Measurements from ENCODE around the gene PLEKHH1. TPM values are rescaled to one million over a fixed set of nuclear protein-coding genes. Genes with fewer than 3 reads are reported as not detected.

The PLEKHH1 gene
- total and polyA plus RNA-seq, 2 donors (not counting 1 experiment from before 2014, with no cell fraction given), result 0.10 to 0.33 TPM

GRCh38 chr14:67497216-67497615 lies 35.9 kb upstream of the PLEKHH1 start:
- Histone ChIP-seq H3K4me3 (replicated peaks in 1 of 4; ENCODE audit: control extremely low read depth in 1 of 4, insufficient read depth in 1 of 4, low read depth in 3 of 4, low read length in 4 of 4) (no peak overlapping the region), H2AFZ (ENCODE audit: low read length) (no peak overlapping the region), H3K36me3 (ENCODE audit: control insufficient read depth, insufficient read depth, low read length) (no peaks in the 10 kb centered on the region), H3K4me1 (ENCODE audit: control insufficient read depth, extremely low read depth, insufficient read depth, low read length) (no peaks in the 10 kb centered on the region), H3K79me2 (ENCODE audit: control insufficient read depth, insufficient read depth, low read length) (no peaks in the 10 kb centered on the region), H3K9ac (ENCODE audit: insufficient read depth, low read length) (no peak overlapping the region), H4K20me1 (ENCODE audit: control insufficient read depth, extremely low read depth, insufficient read depth, low read length) (no peaks in the 10 kb centered on the region), H3K9me3 (ENCODE audit: control insufficient read depth, insufficient read depth, low read depth, low read length) (no peaks in the 10 kb centered on the region), H3K27ac (ENCODE audit: insufficient read depth, low read length) (no peak overlapping the region), H3K4me2 (ENCODE audit: extremely low read depth, insufficient read depth, low read length) (no peak overlapping the region), H3K27me3 (ENCODE audit: control insufficient read depth, insufficient read depth, low read length) (no peaks in the 10 kb centered on the region)
- TF ChIP-seq EZH2 (IDR thresholded peaks at IDR 0.05; ENCODE audit: low read length, missing control alignments) (no peak), CTCF (conservative IDR thresholded peaks at IDR 0.05 in 1 of 2, IDR thresholded peaks at IDR 0.05 in 1 of 2; ENCODE audit: low read depth in 1 of 2, low read length in 2 of 2) (no peak)
- no peak for DNase-seq (ENCODE audit: low read depth in 2 of 2)

DNA sequence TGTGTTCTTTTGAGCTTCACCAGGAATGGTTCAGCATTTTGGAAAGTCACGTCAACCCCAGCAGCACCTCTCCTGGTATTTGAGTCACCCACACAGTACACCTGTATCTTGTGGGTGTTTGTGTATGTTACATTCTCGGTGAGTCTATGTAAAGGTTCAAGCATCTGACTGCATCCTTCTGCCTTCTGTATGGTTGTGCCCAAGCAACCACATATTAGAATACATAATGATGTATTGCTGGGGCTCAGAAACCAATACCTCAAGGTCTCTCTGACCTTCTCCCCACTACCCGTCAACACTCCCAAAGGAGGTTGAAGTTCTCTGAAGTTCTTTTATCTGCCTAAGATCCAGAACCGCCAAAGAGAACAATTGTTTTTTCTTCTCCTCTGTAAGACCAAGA lies 35.4 kb upstream of the PLEKHH1 start:
- TF ChIP-seq EZH2 (IDR thresholded peaks at IDR 0.05; ENCODE audit: low read length, missing control alignments), result no peak
- no peak for TF ChIP-seq CTCF (conservative IDR thresholded peaks at IDR 0.05 in 1 of 2, IDR thresholded peaks at IDR 0.05 in 1 of 2; ENCODE audit: low read depth in 1 of 2, low read length in 2 of 2)
- Histone ChIP-seq H3K9ac (ENCODE audit: insufficient read depth, low read length) (no peak overlapping the region), H3K4me2 (ENCODE audit: extremely low read depth, insufficient read depth, low read length) (no peak overlapping the region), H3K36me3 (ENCODE audit: control insufficient read depth, insufficient read depth, low read length) (no peaks in the 10 kb centered on the region), H2AFZ (ENCODE audit: low read length) (no peak overlapping the region), H4K20me1 (ENCODE audit: control insufficient read depth, extremely low read depth, insufficient read depth, low read length) (no peaks in the 10 kb centered on the region), H3K27me3 (ENCODE audit: control insufficient read depth, insufficient read depth, low read length) (no peaks in the 10 kb centered on the region), H3K27ac (ENCODE audit: insufficient read depth, low read length) (no peak overlapping the region), H3K9me3 (ENCODE audit: control insufficient read depth, insufficient read depth, low read depth, low read length) (no peaks in the 10 kb centered on the region), H3K4me3 (replicated peaks in 1 of 4; ENCODE audit: control extremely low read depth in 1 of 4, insufficient read depth in 1 of 4, low read depth in 3 of 4, low read length in 4 of 4) (no peak overlapping the region), H3K4me1 (ENCODE audit: control insufficient read depth, extremely low read depth, insufficient read depth, low read length) (no peaks in the 10 kb centered on the region), H3K79me2 (ENCODE audit: control insufficient read depth, insufficient read depth, low read length) (no peaks in the 10 kb centered on the region)
- DNase-seq (ENCODE audit: low read depth in 2 of 2), result no peak

GRCh38 chr14:67500981-67501380 lies 32.1 kb upstream of the PLEKHH1 start:
- Histone ChIP-seq H3K4me3 (replicated peaks in 1 of 4; ENCODE audit: control extremely low read depth in 1 of 4, insufficient read depth in 1 of 4, low read depth in 3 of 4, low read length in 4 of 4) (no peak overlapping the region), H3K36me3 (ENCODE audit: control insufficient read depth, insufficient read depth, low read length) (no peaks in the 10 kb centered on the region), H3K27ac (ENCODE audit: insufficient read depth, low read length) (no peak overlapping the region), H3K9ac (ENCODE audit: insufficient read depth, low read length) (no peak overlapping the region), H2AFZ (ENCODE audit: low read length) (no peak overlapping the region), H3K79me2 (ENCODE audit: control insufficient read depth, insufficient read depth, low read length) (no peaks in the 10 kb centered on the region), H3K4me1 (ENCODE audit: control insufficient read depth, extremely low read depth, insufficient read depth, low read length) (no peaks in the 10 kb centered on the region), H3K4me2 (ENCODE audit: extremely low read depth, insufficient read depth, low read length) (no peak overlapping the region), H4K20me1 (ENCODE audit: control insufficient read depth, extremely low read depth, insufficient read depth, low read length) (no peaks in the 10 kb centered on the region), H3K27me3 (ENCODE audit: control insufficient read depth, insufficient read depth, low read length) (no peaks in the 10 kb centered on the region), H3K9me3 (ENCODE audit: control insufficient read depth, insufficient read depth, low read depth, low read length) (no peaks in the 10 kb centered on the region)
- DNase-seq (ENCODE audit: low read depth in 2 of 2), result no peak
- TF ChIP-seq CTCF (conservative IDR thresholded peaks at IDR 0.05 in 1 of 2, IDR thresholded peaks at IDR 0.05 in 1 of 2; ENCODE audit: low read depth in 1 of 2, low read length in 2 of 2) (no peak), EZH2 (IDR thresholded peaks at IDR 0.05; ENCODE audit: low read length, missing control alignments) (no peak)
